ENCODE measurements around the gene POLR1A. TPM values are rescaled to one million over a fixed set of nuclear protein-coding genes. Genes with fewer than 3 reads are reported as not detected.

POLR1A gene
- polyA plus RNA-seq, 4 donors = 1.4 to 12.6 (median 5.4) TPM

DNA sequence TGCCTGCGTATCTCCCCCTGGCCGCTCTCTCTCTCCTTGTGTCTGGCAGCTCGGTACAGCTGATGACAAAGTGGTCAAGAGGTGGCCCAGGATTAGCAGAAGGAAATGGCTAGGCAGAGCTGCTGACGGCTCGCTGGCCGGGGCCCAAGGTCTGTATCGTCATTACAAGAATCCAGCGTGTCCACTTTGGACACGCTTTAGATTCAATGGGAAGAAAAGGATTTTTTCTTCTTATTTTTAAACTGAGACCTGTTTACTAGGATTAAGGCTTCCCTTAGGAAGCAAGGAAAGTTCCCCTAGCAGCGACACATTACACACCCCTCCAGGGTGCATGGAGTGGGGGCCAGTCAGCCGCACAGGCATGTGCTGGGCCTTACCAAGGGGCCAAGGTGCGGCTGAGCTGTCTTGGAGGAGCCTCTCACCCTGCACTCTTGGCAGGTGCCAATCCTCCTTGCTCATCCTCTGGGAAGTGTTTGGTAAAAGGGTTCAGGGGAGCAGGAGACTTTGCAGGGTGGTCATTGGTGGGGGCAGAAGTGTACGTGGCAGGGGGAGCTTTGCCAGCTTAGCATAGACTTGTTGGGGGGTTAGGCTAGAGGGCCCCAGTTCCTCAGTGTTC lies 76.8 kb downstream of the POLR1A start:
- Histone ChIP-seq H3K4me3 (ENCODE audit: low read depth in 1 of 3, low read length in 3 of 3) (no peak overlapping the region), H3K27me3 (ENCODE audit: control insufficient read depth in 3 of 3, insufficient read depth in 3 of 3, low read length in 3 of 3) (no peaks in the 10 kb centered on the region), H3K27ac (ENCODE audit: low read depth in 1 of 3, low read length in 2 of 3) (no peak overlapping the region), H3K9me3 (ENCODE audit: control insufficient read depth in 2 of 2, insufficient read depth in 1 of 2, low read depth in 1 of 2, low read length in 1 of 2) (no peaks in the 10 kb centered on the region), H3K4me1 (ENCODE audit: control insufficient read depth in 3 of 3, insufficient read depth in 2 of 3, low read depth in 1 of 3, low read length in 2 of 3) (no peaks in the 10 kb centered on the region), H3K36me3 (ENCODE audit: control insufficient read depth in 3 of 3, insufficient read depth in 2 of 3, low read depth in 1 of 3, low read length in 3 of 3) (peaks cover 11 to 85% (median 16%) of the 10 kb centered on the region in 3 donors)
- WGBS, 3 donors = 87 to 89% (median 88%) methylated on average over 13 of the region's 13 CpGs
- FAIRE-seq (no peak), DNase-seq (no peak)

DNA sequence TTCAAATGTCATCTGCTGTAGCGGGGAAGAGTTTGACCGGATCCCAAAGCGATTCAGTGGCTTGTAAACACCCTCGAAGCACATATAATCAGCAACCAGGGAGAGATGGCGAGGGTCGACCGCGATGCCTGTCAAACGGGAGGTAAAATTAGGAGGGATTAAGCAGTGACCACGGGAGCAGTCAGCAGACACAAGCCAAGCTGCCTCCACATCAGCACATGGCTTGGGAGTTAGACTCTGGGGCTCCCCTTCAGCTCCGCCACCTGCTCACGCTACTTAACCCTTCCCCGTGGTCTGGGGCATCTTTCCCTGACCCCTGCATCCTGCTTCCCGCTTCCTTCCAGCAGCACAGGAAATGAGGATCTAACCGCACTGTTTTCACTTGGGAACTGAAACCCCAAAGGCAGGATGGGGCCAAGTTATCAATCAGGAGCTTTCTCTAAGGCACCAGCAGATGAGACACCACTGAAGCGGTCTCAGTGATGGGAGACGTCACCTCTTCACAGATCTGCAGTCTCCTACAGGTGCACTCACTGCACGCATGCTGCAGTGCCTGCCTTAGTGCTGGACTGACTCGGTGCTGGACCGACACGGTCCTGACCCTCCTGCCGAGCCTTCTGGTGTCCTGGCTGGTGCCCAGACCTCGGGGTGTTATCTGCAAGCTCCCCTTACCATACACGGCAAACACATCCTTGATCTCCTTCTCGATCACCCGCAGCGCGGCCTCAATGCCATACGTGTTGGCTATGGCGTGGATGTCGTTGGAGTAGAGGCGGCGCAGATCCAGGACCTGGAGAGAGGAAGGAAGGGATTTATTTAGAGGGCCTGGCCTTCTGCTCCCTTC lies 77.5 kb downstream of the POLR1A start:
- FAIRE-seq (no peak), DNase-seq (no peak)
- 85 to 93% (median 89%) methylated on average over 33 of the region's 33 CpGs for WGBS, 3 donors
- no peak overlapping the region for H3K4me3 ChIP-seq (ENCODE audit: low read depth in 1 of 3, low read length in 3 of 3)
- H3K36me3 ChIP-seq (ENCODE audit: control insufficient read depth in 3 of 3, insufficient read depth in 2 of 3, low read depth in 1 of 3, low read length in 3 of 3) = peaks cover 11 to 78% (median 16%) of the 10 kb centered on the region in 3 donors
- no peaks in the 10 kb centered on the region for H3K9me3 ChIP-seq (ENCODE audit: control insufficient read depth in 2 of 2, insufficient read depth in 1 of 2, low read depth in 1 of 2, low read length in 1 of 2)
- H3K4me1 ChIP-seq (ENCODE audit: control insufficient read depth in 3 of 3, insufficient read depth in 2 of 3, low read depth in 1 of 3, low read length in 2 of 3) = no peaks in the 10 kb centered on the region
- H3K27ac ChIP-seq (ENCODE audit: low read depth in 1 of 3, low read length in 2 of 3) = no peak overlapping the region
- no peaks in the 10 kb centered on the region for H3K27me3 ChIP-seq (ENCODE audit: control insufficient read depth in 3 of 3, insufficient read depth in 3 of 3, low read length in 3 of 3)

DNA sequence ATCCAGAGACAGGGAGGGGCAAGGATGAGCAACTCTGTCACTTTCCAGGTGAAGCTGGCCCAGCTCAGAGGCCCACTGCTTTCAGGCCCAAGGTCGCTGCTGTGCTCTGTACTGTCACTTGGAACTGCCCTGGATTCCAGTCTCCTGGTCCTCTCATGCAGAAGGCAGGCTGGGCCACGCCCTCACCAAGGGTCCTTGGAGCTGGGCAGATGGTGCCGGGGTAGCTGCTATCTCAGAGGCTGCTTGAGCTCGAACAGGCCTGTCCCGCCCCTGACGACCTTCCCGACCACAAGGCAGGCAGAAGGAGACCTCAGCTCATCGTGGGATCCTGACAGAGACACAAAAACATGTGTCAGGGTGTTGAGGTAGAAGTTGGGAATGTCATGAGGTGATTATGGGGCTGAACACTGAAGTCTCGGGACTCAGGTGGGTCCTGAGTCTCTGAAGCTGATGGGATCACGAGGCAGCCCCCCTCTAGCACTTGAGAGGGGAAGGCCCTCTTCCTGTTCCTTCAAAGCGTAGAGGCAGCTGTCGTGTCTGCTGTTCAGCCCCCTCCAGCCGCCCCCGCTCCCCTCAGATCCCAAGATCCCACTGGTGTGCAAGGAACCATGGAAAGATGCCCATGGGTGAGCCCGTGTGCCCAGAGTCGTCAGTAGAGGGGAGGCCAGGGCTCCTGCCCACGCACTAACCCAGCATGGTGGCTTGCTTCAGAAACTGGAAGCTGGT lies 78.3 kb downstream of the POLR1A start:
- Histone ChIP-seq H3K36me3 (ENCODE audit: control insufficient read depth in 3 of 3, insufficient read depth in 2 of 3, low read depth in 1 of 3, low read length in 3 of 3) (peaks cover 11 to 71% (median 16%) of the 10 kb centered on the region in 3 donors), H3K4me3 (ENCODE audit: low read depth in 1 of 3, low read length in 3 of 3) (no peak overlapping the region)
- 91 to 96% (median 92%) methylated on average over 15 to 17 of the region's 17 CpGs for WGBS, 3 donors

DNA sequence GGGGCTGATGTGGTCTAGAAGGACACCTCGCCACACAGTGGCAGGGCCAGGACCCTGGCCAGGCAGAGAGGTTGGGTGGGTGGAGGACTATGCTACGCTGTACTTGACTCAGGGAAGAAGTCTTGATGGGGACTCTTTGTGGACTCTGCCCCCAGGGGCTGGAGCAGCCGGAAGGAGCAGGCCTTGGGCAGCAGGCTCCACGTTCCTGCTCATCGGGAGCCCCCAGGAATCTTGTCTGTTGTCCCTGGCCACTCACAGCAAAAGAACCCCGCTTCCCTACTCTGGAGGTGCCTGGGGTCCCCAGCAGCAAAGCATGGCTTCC lies 79.0 kb downstream of the POLR1A start:
- no peak for DNase-seq
- Histone ChIP-seq H3K9me3 (ENCODE audit: control insufficient read depth in 2 of 2, insufficient read depth in 1 of 2, low read depth in 1 of 2, low read length in 1 of 2) (no peaks in the 10 kb centered on the region), H3K27ac (ENCODE audit: low read depth in 1 of 3, low read length in 2 of 3) (no peak overlapping the region), H3K27me3 (ENCODE audit: control insufficient read depth in 3 of 3, insufficient read depth in 3 of 3, low read length in 3 of 3) (no peaks in the 10 kb centered on the region), H3K4me1 (ENCODE audit: control insufficient read depth in 3 of 3, insufficient read depth in 2 of 3, low read depth in 1 of 3, low read length in 2 of 3) (no peaks in the 10 kb centered on the region), H3K36me3 (ENCODE audit: control insufficient read depth in 3 of 3, insufficient read depth in 2 of 3, low read depth in 1 of 3, low read length in 3 of 3) (peaks cover 11 to 65% (median 14%) of the 10 kb centered on the region in 3 donors), H3K4me3 (ENCODE audit: low read depth in 1 of 3, low read length in 3 of 3) (no peak overlapping the region)
- WGBS, 3 donors = 87 to 92% (median 88%) methylated on average over 6 of the region's 6 CpGs
- no peak for FAIRE-seq

More for the DNA sequence above, 78.3 kb downstream of the POLR1A start:
- no peak for DNase-seq
- H3K27ac ChIP-seq (ENCODE audit: low read depth in 1 of 3, low read length in 2 of 3) = no peak overlapping the region
- no peak for FAIRE-seq
- H3K9me3 ChIP-seq (ENCODE audit: control insufficient read depth in 2 of 2, insufficient read depth in 1 of 2, low read depth in 1 of 2, low read length in 1 of 2) = no peaks in the 10 kb centered on the region
- H3K4me1 ChIP-seq (ENCODE audit: control insufficient read depth in 3 of 3, insufficient read depth in 2 of 3, low read depth in 1 of 3, low read length in 2 of 3) = no peaks in the 10 kb centered on the region
- no peaks in the 10 kb centered on the region for H3K27me3 ChIP-seq (ENCODE audit: control insufficient read depth in 3 of 3, insufficient read depth in 3 of 3, low read length in 3 of 3)

DNA sequence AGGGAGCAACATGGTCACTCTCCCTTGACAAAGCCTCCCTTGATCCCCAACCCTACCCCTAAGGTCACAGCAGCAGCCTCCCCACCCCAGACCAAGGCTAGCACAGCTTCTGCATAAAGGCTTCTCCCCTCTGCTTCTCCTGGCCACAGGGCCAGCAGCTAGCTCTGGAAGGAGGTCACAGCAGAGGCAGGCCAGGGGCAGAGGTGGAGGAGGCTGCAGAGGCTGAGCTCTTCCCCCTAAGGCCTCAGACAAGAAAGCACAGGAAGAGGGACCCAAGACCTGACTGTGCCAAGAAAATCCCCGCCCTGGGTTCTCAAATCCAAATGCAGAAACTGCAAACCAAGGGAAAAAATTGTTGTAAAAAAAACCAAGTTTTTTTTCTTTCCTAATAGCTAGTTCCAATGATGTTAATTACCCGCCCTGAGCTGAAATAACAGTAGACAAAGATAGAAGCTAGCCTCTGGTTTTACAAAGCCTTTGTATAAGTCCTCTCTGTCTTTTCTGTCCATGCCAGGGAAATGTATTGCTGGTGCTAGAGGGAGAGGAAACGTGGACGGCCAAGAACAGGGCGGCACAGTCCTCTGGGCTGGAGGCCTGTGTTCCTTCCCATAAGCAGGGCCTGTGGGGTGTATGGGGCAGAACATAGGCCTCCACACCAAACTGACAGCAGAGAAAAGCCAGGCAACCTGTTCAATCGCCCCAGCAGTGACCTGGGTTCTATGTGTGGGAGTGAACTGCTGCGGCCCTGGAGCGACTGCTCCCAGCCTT lies 79.5 kb downstream of the POLR1A start:
- no peak for DNase-seq
- H3K4me1 ChIP-seq (ENCODE audit: control insufficient read depth in 3 of 3, insufficient read depth in 2 of 3, low read depth in 1 of 3, low read length in 2 of 3) = no peaks in the 10 kb centered on the region
- no peak overlapping the region for H3K4me3 ChIP-seq (ENCODE audit: low read depth in 1 of 3, low read length in 3 of 3)
- H3K36me3 ChIP-seq (ENCODE audit: control insufficient read depth in 3 of 3, insufficient read depth in 2 of 3, low read depth in 1 of 3, low read length in 3 of 3) = peaks cover 10 to 59% (median 14%) of the 10 kb centered on the region in 3 donors
- WGBS, 3 donors = 85 to 97% (median 93%) methylated on average over 8 of the region's 8 CpGs
- no peaks in the 10 kb centered on the region for H3K27me3 ChIP-seq (ENCODE audit: control insufficient read depth in 3 of 3, insufficient read depth in 3 of 3, low read length in 3 of 3)
- H3K9me3 ChIP-seq (ENCODE audit: control insufficient read depth in 2 of 2, insufficient read depth in 1 of 2, low read depth in 1 of 2, low read length in 1 of 2) = no peaks in the 10 kb centered on the region
- H3K27ac ChIP-seq (ENCODE audit: low read depth in 1 of 3, low read length in 2 of 3) = no peak overlapping the region
- FAIRE-seq = no peak

DNA sequence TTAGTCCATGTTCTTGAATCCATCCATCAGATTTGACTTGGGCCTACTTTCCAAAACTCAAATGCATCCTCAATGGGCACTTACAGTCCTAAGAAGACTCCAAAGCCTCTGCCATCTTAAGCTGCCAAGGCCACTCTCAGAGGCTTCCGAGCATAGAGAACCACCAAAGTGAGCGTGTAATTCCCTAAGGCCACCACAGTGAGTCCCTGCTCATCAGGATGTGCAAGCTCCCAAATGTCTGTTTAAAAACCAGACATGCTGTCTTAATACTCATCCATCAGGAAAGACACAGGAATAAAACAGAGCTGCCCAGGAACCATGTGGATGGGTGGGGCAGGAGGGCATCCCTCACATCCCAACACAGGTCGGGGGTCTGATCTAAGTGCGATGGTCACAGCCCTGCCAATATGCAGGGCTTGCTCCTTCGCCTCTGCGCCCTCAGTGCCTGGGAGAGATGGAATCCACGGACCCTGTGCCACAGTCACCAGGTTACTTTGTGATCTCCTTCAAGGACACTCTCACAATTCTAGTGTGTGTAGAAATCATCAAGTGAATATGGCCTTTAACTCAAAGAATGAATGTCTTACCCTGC lies 80.4 kb downstream of the POLR1A start:
- FAIRE-seq (no peak), DNase-seq (no peak)
- Histone ChIP-seq H3K4me3 (ENCODE audit: low read depth in 1 of 3, low read length in 3 of 3) (no peak overlapping the region), H3K4me1 (ENCODE audit: control insufficient read depth in 3 of 3, insufficient read depth in 2 of 3, low read depth in 1 of 3, low read length in 2 of 3) (no peaks in the 10 kb centered on the region), H3K27ac (ENCODE audit: low read depth in 1 of 3, low read length in 2 of 3) (no peak overlapping the region), H3K9me3 (ENCODE audit: control insufficient read depth in 2 of 2, insufficient read depth in 1 of 2, low read depth in 1 of 2, low read length in 1 of 2) (no peaks in the 10 kb centered on the region), H3K27me3 (ENCODE audit: control insufficient read depth in 3 of 3, insufficient read depth in 3 of 3, low read length in 3 of 3) (no peaks in the 10 kb centered on the region), H3K36me3 (ENCODE audit: control insufficient read depth in 3 of 3, insufficient read depth in 2 of 3, low read depth in 1 of 3, low read length in 3 of 3) (peaks cover 9 to 51% (median 10%) of the 10 kb centered on the region in 3 donors)
- WGBS, 3 donors = 95 to 99% (median 95%) methylated on average over 7 of the region's 7 CpGs

DNA sequence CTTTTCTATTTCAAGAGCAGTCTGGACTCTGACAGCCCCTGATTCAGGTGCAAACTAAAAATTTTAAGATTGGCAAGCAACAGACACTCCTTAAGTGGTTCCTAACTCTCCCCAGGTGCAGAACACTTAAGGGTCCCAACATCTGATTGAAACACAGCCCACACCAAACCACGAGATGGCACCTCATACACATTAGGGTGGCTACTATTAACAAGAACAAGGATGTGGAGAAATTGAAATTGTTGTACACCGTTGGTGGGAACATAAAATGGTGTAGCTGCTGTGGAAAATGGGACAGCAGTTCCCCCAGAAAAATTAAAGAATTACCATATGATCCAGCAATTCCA lies 82.3 kb downstream of the POLR1A start:
- no peak for FAIRE-seq
- no peak overlapping the region for H3K27ac ChIP-seq (ENCODE audit: low read depth in 1 of 3, low read length in 2 of 3)
- H3K9me3 ChIP-seq (ENCODE audit: control insufficient read depth in 2 of 2, insufficient read depth in 1 of 2, low read depth in 1 of 2, low read length in 1 of 2) = no peaks in the 10 kb centered on the region
- DNase-seq = no peak
- 80 to 95% (median 85%) methylated on average over 2 of the region's 2 CpGs for WGBS, 3 donors
- no peaks in the 10 kb centered on the region for H3K27me3 ChIP-seq (ENCODE audit: control insufficient read depth in 3 of 3, insufficient read depth in 3 of 3, low read length in 3 of 3)
- H3K4me1 ChIP-seq (ENCODE audit: control insufficient read depth in 3 of 3, insufficient read depth in 2 of 3, low read depth in 1 of 3, low read length in 2 of 3) = no peaks in the 10 kb centered on the region
- H3K36me3 ChIP-seq (ENCODE audit: control insufficient read depth in 3 of 3, insufficient read depth in 2 of 3, low read depth in 1 of 3, low read length in 3 of 3) = peaks cover 6 to 31% (median 9%) of the 10 kb centered on the region in 3 donors
- H3K4me3 ChIP-seq (ENCODE audit: low read depth in 1 of 3, low read length in 3 of 3) = no peak overlapping the region

Data from small intestine (tissue), 7 donors.